HepG2 (cell line): Measurements from ENCODE around the gene BEND3.

Experiments used
- ARHGAP35 ChIP-seq: sonication (generic); formaldehyde crosslinking; IDR thresholded peaks from 2 replicates; pipeline ENCODE4 v1.9.0; 2022; ENCODE audit warnings: mild to moderate bottlenecking, inconsistent platforms, moderate library complexity, missing genetic modification reagents, borderline replicate concordance
- GABPA ChIP-seq, 2 experiments: IDR thresholded peaks; 2 replicates each; pipeline ENCODE4 v1.6.1; 2011 to 2016; ENCODE audit warnings: low read depth in 2 of 2, low read length in 1 of 2, missing biosample characterization in 1 of 2, missing genetic modification characterization in 1 of 2
- KDM1A ChIP-seq: IDR thresholded peaks from 2 replicates; pipeline ENCODE4 v1.6.1; 2016; ENCODE audit warnings: missing compliant biosample characterization
- PBX3 ChIP-seq: sonication (generic); formaldehyde crosslinking; IDR thresholded peaks from 2 replicates; pipeline ENCODE4 v1.8.1; 2023; ENCODE audit warnings: missing genetic modification reagents, inconsistent platforms, borderline replicate concordance
- ZNF350 ChIP-seq: sonication (generic); formaldehyde crosslinking; IDR thresholded peaks from 2 replicates; pipeline ENCODE4 v1.4.0; 2020; ENCODE audit warnings: mild to moderate bottlenecking, low read depth, missing genetic modification reagents, borderline replicate concordance
- ZSCAN25 ChIP-seq: sonication (generic); formaldehyde crosslinking; IDR thresholded peaks from 2 replicates; pipeline ENCODE4 v1.8.0; 2022; ENCODE audit warnings: mild to moderate bottlenecking, missing genetic modification reagents
- TF ChIP-seq, protein P1 (sequence below), 2 experiments: sonication (generic) in 1 of 2; formaldehyde crosslinking in 1 of 2; IDR thresholded peaks; 2 replicates each; pipeline versions ENCODE4 v1.5.1 to v1.6.1; 2011 to 2020; ENCODE audit warnings: borderline replicate concordance in 1 of 2, low read depth in 1 of 2, low read length in 1 of 2, mild to moderate bottlenecking in 1 of 2, missing genetic modification reagents in 1 of 2, moderate library complexity in 1 of 2
- TF ChIP-seq, protein P2 (sequence below): sonication (generic); formaldehyde crosslinking; IDR thresholded peaks from 2 replicates; pipeline ENCODE4 v1.5.0; 2020; ENCODE audit warnings: mild to moderate bottlenecking, missing genetic modification reagents, moderate library complexity

DNA sequence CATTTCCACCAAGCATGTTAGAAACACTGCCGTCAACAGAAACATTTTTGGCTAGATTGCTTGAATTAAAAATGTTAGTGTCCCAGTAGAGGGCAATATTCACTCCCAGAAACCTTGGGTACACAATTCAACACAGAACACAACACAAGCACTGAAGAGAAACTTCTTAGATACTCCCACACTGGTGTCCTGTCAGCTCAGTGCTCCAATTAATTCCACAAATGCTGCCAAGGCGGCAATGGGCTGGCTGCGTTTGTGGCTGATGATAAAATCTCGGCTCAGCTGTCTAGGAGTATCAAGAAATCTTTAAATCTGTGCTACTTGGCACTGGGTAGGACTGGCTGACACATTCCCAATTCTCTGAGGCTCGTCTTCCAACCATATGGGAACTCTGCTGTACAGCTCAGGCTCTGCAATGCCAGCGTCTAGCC, 39.3 kb downstream of the BEND3 start:
- TF ChIP-seq ZNF350 (CRISPR knock-in tag) (no peak), PBX3 (CRISPR knock-in tag) (no peak), KDM1A (no peak), ZSCAN25 (CRISPR knock-in tag) (no peak), GABPA (IDR thresholded peaks at IDR 0.05; ENCODE audit: low read depth, low read length) (no peak), GABPA (CRISPR knock-in tag; IDR thresholded peaks at IDR 0.05; ENCODE audit: low read depth) (no peak), ARHGAP35 (CRISPR knock-in tag) (no peak)
- TF ChIP-seq, protein P1, sequence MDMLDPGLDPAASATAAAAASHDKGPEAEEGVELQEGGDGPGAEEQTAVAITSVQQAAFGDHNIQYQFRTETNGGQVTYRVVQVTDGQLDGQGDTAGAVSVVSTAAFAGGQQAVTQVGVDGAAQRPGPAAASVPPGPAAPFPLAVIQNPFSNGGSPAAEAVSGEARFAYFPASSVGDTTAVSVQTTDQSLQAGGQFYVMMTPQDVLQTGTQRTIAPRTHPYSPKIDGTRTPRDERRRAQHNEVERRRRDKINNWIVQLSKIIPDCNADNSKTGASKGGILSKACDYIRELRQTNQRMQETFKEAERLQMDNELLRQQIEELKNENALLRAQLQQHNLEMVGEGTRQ (IDR thresholded peaks at IDR 0.05; ENCODE audit: low read depth, low read length): no peak
- TF ChIP-seq, protein P1 (CRISPR knock-in tag; IDR thresholded peaks at IDR 0.05; ENCODE audit: borderline replicate concordance): no peak
- TF ChIP-seq, protein P2, sequence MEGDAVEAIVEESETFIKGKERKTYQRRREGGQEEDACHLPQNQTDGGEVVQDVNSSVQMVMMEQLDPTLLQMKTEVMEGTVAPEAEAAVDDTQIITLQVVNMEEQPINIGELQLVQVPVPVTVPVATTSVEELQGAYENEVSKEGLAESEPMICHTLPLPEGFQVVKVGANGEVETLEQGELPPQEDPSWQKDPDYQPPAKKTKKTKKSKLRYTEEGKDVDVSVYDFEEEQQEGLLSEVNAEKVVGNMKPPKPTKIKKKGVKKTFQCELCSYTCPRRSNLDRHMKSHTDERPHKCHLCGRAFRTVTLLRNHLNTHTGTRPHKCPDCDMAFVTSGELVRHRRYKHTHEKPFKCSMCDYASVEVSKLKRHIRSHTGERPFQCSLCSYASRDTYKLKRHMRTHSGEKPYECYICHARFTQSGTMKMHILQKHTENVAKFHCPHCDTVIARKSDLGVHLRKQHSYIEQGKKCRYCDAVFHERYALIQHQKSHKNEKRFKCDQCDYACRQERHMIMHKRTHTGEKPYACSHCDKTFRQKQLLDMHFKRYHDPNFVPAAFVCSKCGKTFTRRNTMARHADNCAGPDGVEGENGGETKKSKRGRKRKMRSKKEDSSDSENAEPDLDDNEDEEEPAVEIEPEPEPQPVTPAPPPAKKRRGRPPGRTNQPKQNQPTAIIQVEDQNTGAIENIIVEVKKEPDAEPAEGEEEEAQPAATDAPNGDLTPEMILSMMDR (CRISPR knock-in tag): no peak
